K562 (cell line): ENCODE measurements around the gene ADGRB3. TPM values are rescaled to one million over a fixed set of nuclear protein-coding genes. Genes with fewer than 3 reads are reported as not detected.

Experiments used
- ADNP ChIP-seq: fragments of 200-800 bp; sonication (Bioruptor generic); IDR thresholded peaks from 2 replicates; pipeline ENCODE4 v1.6.1; 2016; ENCODE audit warnings: missing genetic modification characterization, missing compliant biosample characterization
- ARID1B ChIP-seq: fragments of 450-650 bp; IDR thresholded peaks from 2 replicates; pipeline ENCODE4 v1.6.1; 2016; ENCODE audit warnings: antibody characterized with exemption, mild to moderate bottlenecking, inconsistent platforms
- ATF1 ChIP-seq, 2 experiments: fragments of 450-650 bp in 1 of 2; IDR thresholded peaks; 2 replicates each; pipeline ENCODE4 v1.6.1; 2016; ENCODE audit warnings: missing compliant biosample characterization in 1 of 2, missing genetic modification characterization in 1 of 2
- CREM ChIP-seq: IDR thresholded peaks from 2 replicates; pipeline ENCODE4 v1.6.1; 2014; ENCODE audit warnings: antibody characterized with exemption, low read depth
- DACH1 ChIP-seq: fragments of 450-650 bp; IDR thresholded peaks from 2 replicates; pipeline ENCODE4 v1.6.1; 2018; ENCODE audit not compliant: partially characterized antibody
- DEAF1 ChIP-seq: fragments of 450-650 bp; formaldehyde crosslinking; IDR thresholded peaks from 2 replicates; pipeline ENCODE4 v1.4.0; 2020; ENCODE audit warnings: mild to moderate bottlenecking, moderate library complexity
- DPF2 ChIP-seq: fragments of 450-650 bp; IDR thresholded peaks from 2 replicates; pipeline ENCODE4 v1.6.1; 2016
- ESRRA ChIP-seq: fragments of 450-650 bp; IDR thresholded peaks from 2 replicates; pipeline ENCODE4 v1.6.1; 2014; ENCODE audit warnings: low read depth, mild to moderate bottlenecking, moderate library complexity, borderline replicate concordance
- FUS ChIP-seq: fragments of 200-400 bp; formaldehyde crosslinking; optimal IDR thresholded peaks from 2 replicates; pipeline ENCODE3; 2017; ENCODE audit warnings: low read depth, low read length
- HCFC1 ChIP-seq: IDR thresholded peaks from 2 replicates; pipeline ENCODE4 v1.6.1; 2012; ENCODE audit warnings: low read depth, low read length, improper control_type of control experiment
- HDAC3 ChIP-seq: fragments of 450-650 bp; IDR thresholded peaks from 2 replicates; pipeline ENCODE4 v1.6.1; 2018; ENCODE audit warnings: borderline replicate concordance, mild to moderate bottlenecking, moderate library complexity; ENCODE audit not compliant: partially characterized antibody
- HMG20A ChIP-seq: fragments of 450-650 bp; formaldehyde crosslinking; conservative IDR thresholded peaks from 2 replicates; pipeline ENCODE4 v1.4.0; 2020; ENCODE audit warnings: mild to moderate bottlenecking, mixed read lengths
- HSF4 ChIP-seq: fragments of 250-450 bp; sonication (Bioruptor Pico); IDR thresholded peaks from 2 replicates; pipeline ENCODE4 v2.1.2; 2022; ENCODE audit warnings: mild to moderate bottlenecking, moderate library complexity, borderline replicate concordance
- IRF1 ChIP-seq: sonication (generic); formaldehyde crosslinking; IDR thresholded peaks from 2 replicates; pipeline ENCODE4 v1.8.0; 2022; ENCODE audit warnings: missing genetic modification reagents, mild to moderate bottlenecking, borderline replicate concordance
- MLX ChIP-seq, 2 experiments: fragments of 450-650 bp in 1 of 2; sonication (generic) in 1 of 2; formaldehyde crosslinking; conservative IDR thresholded peaks; 2 replicates each; pipeline versions ENCODE4 v1.4.0 to v1.8.1; 2020 to 2022; ENCODE audit warnings: mild to moderate bottlenecking in 1 of 2, missing genetic modification reagents in 1 of 2
- MTA2 ChIP-seq: fragments of 450-650 bp; IDR thresholded peaks from 2 replicates; pipeline ENCODE4 v1.6.1; 2016; ENCODE audit warnings: low read depth
- NCOR1 ChIP-seq: fragments of 450-650 bp; IDR thresholded peaks from 2 replicates; pipeline ENCODE4 v1.6.1; 2016; ENCODE audit warnings: mild to moderate bottlenecking, moderate library complexity
- PHTF2 ChIP-seq: fragments of 250-450 bp; sonication (Bioruptor Pico); IDR thresholded peaks from 2 replicates; pipeline ENCODE4 v1.5.0; 2021; ENCODE audit warnings: mild to moderate bottlenecking
- PYGO2 ChIP-seq: fragments of 450-650 bp; IDR thresholded peaks from 2 replicates; pipeline ENCODE4 v1.6.1; 2016; ENCODE audit warnings: mild to moderate bottlenecking, missing genetic modification characterization, moderate library complexity, missing compliant biosample characterization
- SMARCA4 ChIP-seq: fragments of 450-650 bp; IDR thresholded peaks from 2 replicates; pipeline ENCODE4 v1.6.1; 2016
- SPI1 ChIP-seq: IDR thresholded peaks from 2 replicates; pipeline ENCODE4 v1.6.1; 2011; ENCODE audit warnings: low read depth, low read length, control low read depth, borderline replicate concordance
- TAF1 ChIP-seq: IDR thresholded peaks from 2 replicates; pipeline ENCODE4 v1.6.1; 2011; ENCODE audit warnings: mild to moderate bottlenecking, low read length, moderate library complexity; ENCODE audit not compliant: insufficient read depth, control insufficient read depth, severe bottlenecking; ENCODE audit errors: extremely low read depth
- YBX1 ChIP-seq: fragments of 450-650 bp; IDR thresholded peaks from 2 replicates; pipeline ENCODE4 v1.7.1; 2016; ENCODE audit warnings: mild to moderate bottlenecking
- ZNF699 ChIP-seq: fragments of 250-450 bp; sonication (Bioruptor Pico); IDR thresholded peaks from 2 replicates; pipeline ENCODE4 v1.8.0; 2021; ENCODE audit warnings: mild to moderate bottlenecking, moderate library complexity; ENCODE audit not compliant: insufficient replicate concordance
- ZNF76 ChIP-seq: fragments of 250-450 bp; sonication (Bioruptor Pico); IDR thresholded peaks from 2 replicates; pipeline ENCODE4 v1.4.0; 2020; ENCODE audit warnings: mild to moderate bottlenecking, moderate library complexity, borderline replicate concordance
- ZSCAN29 ChIP-seq: fragments of 450-650 bp; IDR thresholded peaks from 2 replicates; pipeline ENCODE4 v1.6.1; 2017
- polyA plus RNA-seq, 8 experiments: library from polyadenylated mRNA; depleted of rRNA in 4 of 8; stranded (reverse) in 5 of 8; unstranded in 3 of 8; fragments of >200 nt; fragmentation: Nextera tagmentation in 2 of 8; fragmentation: Illumina TruSeq in 1 of 8; extraction: Ambion mirVana in 2 of 8; extraction: Trizol in 1 of 8; gene quantifications; 2 replicates each; pipeline versions ENCODE4 v1.2.1 to v1.2.3, GENCODE V29; 2011 to 2014; ENCODE audit warnings: inconsistent platforms in 1 of 8, missing spikeins in 1 of 8
- total RNA-seq, 7 experiments: library from RNA; depleted of rRNA in 6 of 7; stranded (reverse); fragments of >200 nt in 6 of 7; fragmentation: Illumina TruSeq in 2 of 7; extraction: Trizol in 2 of 7; gene quantifications; 2 replicates each; pipeline versions ENCODE4 v1.2.1 to v1.2.3, GENCODE V29; 2011 to 2021; ENCODE audit warnings: low replicate concordance in 1 of 7
- TF ChIP-seq, protein P1 (sequence below): sonication (generic); formaldehyde crosslinking; IDR thresholded peaks from 2 replicates; pipeline ENCODE4 v1.8.0; 2022; ENCODE audit warnings: mild to moderate bottlenecking, missing genetic modification reagents

The ADGRB3 gene
- total and polyA plus RNA-seq, 9 of the 15 experiments (the other 6 are each of a cell fraction or from before 2014, with no cell fraction given), result 0.90 to 7.8 (median 2.4) TPM

DNA sequence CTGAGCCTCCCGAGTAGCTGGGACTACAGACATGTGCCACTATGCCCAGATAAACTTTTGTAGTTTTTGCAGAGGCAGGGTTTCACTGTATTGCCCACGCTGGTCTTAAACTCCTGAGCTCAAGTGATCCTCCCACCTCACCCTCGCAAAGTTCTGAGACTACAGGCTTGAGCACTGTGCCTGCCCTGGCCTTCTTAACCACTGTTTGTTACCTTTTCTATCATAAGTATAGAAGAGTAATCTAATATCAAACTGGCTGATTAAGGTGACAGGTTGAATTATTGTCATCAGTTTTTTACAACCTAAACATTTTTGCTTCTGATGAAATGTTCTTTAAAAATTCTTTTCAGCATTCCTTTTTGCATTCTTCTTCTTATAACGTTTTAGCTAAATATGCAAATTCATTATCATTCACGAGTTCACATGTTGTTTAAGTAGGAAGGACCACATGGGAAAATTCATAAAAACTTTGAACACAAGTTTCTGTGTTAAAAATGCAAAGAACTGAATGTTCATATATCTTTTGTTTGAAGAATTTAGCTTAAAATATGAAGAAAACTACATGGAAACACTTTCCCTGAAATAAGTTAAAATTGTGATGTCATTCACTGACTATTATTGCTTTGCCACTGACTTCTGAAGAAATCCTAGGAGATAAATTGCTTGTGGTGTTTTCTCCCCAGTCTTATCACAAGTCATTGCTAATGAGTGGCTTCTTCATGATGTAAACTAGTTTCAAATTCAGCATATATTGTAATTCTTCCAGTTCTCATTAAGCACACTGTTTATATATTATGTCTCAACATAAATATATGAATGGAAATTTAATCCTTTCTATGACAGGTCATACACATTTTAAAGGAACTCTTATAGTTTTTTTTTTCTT, 106.7 kb downstream of the ADGRB3 start (continued):
- no peak for TF ChIP-seq ATF1 (CRISPR knock-in tag; IDR thresholded peaks at IDR 0.05)
- peak; percentile 43 for TF ChIP-seq ATF1 (tag; IDR thresholded peaks at IDR 0.05)
- no peak for TF ChIP-seq HCFC1
- no peak for TF ChIP-seq PYGO2 (tag)
- TF ChIP-seq PHTF2 (CRISPR knock-in tag), result no peak
- no peak for TF ChIP-seq MTA2
- TF ChIP-seq SMARCA4, result 0 out of 2 replicates have a peak, but pooled peaks have one; percentile 33
- TF ChIP-seq ADNP (tag), result 0 out of 2 replicates have a peak, but pooled peaks have one; percentile 17
- peak; percentile 40 for TF ChIP-seq DACH1
- 0 out of 2 replicates have a peak, but pooled peaks have one; percentile 60 for TF ChIP-seq DPF2
- TF ChIP-seq SPI1, result no peak
- TF ChIP-seq ZNF76 (CRISPR knock-in tag), result no peak
- TF ChIP-seq, protein P1, sequence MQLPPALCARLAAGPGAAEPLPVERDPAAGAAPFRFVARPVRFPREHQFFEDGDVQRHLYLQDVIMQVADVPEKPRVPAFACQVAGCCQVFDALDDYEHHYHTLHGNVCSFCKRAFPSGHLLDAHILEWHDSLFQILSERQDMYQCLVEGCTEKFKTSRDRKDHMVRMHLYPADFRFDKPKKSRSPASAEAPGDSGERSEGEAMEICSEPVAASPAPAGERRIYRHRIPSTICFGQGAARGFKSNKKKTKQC, result no peak
- no peak for TF ChIP-seq HSF4 (CRISPR knock-in tag)
- TF ChIP-seq TAF1, result no peak
- TF ChIP-seq DEAF1 (CRISPR knock-in tag), result no peak
- TF ChIP-seq IRF1, result no peak
- no peak for TF ChIP-seq MLX (CRISPR knock-in tag; conservative IDR thresholded peaks at IDR 0.05)
- no peak for TF ChIP-seq ESRRA
- peak; percentile 13; the same call in 1 of the 2 replicates for TF ChIP-seq ARID1B
- TF ChIP-seq ZSCAN29, result no peak
- TF ChIP-seq FUS, result no peak
- TF ChIP-seq NCOR1, result no peak
- TF ChIP-seq HDAC3, result no peak
- TF ChIP-seq CREM, result peak; percentile 33; the same call in 1 of the 2 replicates
- TF ChIP-seq HMG20A, result no peak
- no peak for TF ChIP-seq ZNF699 (CRISPR knock-in tag)
- no peak for TF ChIP-seq YBX1
